Measurements from ENCODE around the gene CECR2.

Gene CECR2

DNA sequence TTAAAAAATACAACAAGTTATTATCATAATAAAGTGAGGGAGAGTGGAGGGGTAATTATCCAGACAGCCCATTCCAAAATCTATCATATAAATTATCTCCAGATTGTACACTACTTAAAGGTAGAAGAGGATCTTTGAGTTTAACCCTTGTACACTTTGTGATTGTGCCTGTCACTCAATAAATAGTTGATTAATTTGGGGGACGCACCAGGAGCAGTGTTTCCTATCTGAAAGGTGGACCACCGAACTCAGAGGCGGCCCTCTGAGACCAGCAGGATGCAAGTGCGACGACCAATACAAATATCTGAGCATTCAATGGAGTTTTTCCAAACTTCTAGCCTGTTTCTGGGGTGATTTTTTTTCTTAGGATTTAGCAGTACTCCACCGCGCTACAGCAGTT, 1.1 kb upstream of the CECR2 start:
- DNase-seq (ENCODE audit: low read depth in 2 of 2): no peak

DNA sequence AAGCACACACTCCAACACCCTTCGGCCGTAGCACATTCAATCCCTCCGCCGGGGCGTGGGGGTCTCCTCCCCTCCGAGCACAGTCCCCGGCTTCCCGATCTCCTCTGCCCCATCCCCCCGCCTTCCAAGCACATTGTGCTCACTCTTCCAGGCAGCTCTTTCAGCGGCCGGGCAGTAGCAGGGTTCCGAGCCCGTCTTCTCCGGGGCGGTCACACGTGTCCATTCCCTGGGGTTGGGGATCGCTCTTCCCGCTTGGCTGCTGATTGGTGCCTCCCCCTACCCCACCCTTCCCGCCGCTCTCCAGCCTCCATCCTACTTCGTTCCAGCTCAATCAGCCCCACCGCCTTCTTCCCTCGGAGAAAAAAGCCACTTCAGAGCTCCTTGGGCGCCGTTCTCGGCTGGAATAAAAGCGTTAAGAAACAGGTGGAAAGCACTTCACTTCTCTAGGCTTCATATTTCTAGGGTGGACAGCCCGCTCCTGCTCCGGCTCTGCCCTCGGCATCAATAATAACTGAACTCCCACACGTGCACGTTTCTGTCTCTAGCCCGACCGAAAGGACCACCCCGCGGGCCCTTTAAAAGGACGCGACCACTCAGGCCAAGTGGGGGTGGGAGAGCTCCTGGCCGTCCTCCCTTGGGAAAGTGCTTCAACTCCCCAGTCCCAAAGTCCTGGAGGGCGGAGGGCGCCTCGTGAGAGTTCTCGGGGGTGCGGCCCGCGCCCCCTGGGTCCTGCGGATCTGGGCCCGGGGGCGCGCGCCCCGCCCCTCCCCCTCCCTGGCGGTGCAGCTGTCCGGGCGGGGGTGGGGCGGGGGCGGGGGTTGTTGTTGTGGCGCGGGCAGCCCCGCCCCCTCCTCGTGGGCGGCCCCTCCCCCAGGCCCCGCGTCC, 464 bp upstream of the CECR2 start:
- no peak for DNase-seq (ENCODE audit: low read depth in 2 of 2)

DNA sequence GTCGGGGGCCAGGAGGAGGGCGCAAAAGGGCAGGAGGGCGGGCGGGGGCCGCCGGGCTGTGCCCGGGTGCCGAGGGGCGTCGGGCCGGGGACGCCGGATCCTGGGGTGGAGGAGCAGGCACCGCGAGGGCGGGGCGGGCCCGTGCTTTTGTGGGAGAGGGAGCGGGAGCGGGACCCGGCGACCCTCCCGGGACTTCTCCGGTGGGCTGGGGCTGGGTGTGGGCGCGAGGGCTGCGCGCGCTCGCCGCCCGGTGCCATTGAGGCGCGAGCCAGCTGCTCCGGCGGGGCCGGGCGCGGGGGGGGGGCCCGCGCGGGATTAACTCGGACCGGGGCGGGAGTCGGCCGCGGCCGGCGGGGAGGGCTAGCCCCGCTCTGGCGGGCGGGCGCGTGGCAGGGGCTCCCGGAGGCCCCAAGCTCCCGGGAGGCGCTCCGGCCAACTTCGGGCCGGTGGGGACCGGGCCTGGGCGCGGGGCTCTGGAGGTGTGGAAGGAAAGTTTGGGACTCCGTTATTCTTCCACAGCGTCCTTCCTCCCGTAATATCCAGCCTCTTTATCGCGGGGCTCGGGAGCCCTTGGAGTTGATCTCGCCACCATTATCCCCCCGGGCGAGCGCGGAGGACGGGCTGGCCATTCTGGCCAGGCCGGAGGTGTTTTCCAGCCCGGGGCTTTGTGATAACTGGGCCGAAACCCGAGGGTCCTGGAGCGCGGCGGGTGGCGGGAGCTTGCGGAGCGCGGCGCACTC, 936 bp downstream of the CECR2 start:
- no peak for DNase-seq (ENCODE audit: low read depth in 2 of 2)

DNA sequence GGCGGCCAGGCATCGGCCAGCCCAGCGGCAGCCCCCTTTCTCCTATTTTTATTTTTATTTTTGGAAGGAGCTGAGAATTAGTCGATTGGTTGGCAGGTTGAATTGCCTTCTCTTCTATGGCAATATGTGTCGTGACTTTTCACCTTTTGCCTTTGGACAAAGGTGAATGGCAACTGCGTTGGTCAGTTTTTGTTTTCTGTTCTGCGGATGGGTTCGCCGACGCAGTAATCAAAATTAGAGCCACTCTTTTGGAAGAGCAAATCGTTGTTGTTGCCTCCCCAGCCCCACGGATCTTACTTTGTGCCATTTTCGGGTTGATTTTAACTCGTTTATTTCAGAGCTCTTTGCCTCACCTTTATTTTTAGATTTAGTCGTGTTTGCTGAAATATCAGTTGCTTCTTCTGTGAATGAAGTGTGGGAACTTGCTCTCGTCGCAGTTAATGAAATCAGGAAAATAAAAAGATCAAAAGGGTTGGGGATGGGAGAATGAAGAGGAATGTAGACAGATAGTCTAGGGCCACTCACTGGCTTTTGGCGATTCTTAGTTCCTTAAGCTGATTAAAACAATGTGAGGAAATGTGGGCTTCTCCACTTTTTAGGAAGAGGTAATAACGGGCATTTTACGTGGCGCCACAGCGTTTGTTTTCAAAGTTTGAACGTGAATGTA, 1.6 kb downstream of the CECR2 start:
- DNase-seq (ENCODE audit: low read depth in 2 of 2): no peak

DNA sequence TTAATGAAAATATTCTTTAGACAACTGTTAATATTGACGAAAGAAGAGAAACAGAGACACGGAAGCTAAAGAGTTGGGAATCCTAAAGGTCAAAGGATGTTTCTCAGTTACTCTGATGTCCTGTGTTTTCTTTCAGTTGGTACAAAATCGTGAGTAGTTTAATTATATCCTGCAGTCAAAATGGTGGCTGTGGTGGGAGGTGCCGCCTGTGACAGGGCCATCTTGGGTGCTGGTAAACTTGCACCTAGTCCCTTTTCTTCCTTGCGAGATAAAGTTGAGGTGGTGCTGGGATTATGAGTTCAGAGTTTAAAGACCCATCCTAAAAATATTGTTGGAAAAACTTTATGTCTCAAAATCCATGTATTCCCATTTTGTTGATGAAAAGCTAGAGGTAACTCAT, 2.2 kb downstream of the CECR2 start:
- no peak for DNase-seq (ENCODE audit: low read depth in 2 of 2)

DNA sequence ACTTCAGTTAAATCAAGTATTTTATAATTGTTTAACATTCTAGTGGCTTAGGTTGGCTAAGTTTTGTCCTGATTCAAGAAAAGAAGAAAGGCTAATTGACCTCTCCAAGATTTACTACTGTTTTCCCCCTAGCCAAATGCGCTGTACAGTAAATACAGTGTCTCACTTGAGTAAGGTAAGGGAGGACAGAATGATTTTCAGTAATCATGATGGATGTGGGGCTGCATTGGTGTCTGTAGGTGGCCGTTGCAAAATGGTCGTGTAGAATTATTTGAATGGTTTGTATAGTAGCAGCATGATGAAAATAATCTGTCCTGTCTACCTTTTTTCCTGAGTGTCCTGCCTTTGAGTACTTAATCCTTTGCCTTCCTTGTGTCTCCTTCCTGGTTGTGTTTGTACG, 4.6 kb downstream of the CECR2 start:
- no peak for DNase-seq (ENCODE audit: low read depth in 2 of 2)

DNA sequence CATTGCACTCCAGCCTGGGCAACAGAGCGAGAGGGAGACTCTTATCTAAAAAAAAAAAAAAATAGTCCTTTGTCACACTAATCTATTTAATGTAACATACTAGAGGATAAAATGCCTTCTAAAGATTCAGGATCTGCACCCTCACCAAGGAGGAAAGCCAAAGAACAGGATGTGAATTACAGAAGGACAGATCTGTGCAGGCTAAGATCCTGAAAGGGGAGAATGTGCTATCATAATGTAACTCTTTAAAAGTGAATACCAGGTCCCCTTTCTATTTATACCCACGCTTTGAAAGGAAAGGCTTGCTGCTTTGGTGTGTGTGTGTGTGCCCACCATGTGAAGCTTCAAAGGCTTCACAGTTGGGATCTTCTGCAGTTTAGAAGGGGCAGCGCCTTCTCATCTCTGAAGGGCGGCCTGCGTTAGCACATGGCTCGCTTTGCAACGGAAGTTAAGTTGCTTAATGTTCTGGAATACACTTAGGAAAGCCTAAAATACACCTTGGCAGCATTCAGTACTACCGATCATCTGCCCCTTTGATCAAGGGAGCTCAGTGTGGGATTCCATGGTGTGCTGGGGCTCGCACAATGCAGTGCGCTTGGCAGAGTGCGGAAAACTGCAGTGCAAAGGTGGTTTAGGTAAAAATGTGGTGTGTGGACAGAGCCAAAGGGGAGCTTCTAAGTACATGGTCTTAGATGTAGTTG, 6.8 kb downstream of the CECR2 start:
- no peak for DNase-seq (ENCODE audit: low read depth in 2 of 2)

DNA sequence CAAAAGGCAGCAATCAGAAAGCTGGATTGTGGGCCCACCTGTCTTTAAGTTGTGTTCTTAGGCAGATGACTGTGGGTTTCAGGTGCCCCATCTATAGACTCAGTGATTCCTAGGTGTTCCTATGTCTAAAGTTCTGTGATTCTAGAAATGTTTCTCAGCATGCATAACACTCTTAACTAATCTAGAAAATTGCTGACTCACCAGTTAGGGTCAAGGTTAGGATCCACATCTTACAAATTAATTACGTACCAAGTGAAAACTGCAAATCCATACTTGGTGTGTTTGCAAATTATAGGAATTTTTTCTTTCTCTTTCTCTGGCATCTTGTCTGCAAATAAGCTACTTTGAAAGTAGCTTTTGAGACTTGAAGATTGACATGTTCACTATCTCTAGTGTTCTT, 7.7 kb downstream of the CECR2 start:
- DNase-seq (ENCODE audit: low read depth in 2 of 2): no peak

DNA sequence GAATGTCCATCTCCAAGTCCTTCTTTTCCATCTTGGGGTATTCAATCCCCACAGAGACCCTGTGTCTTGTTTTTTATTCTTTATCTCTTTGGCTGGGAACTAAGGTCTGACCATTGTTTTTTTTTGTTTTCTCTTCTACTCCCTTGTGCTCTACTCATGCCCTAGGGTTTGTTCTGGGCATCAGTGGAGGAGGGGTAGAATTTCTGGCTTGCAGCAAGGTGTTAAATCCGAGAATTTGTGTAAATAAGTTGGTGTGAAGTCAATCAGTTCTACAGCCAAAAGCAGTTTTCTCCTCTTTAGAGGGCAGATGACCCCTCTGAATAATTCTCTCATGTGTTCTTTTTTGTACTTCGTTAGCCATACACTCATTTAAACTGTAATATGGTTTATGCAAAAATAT, 10.7 kb downstream of the CECR2 start:
- no peak for DNase-seq (ENCODE audit: low read depth in 2 of 2)

DNA sequence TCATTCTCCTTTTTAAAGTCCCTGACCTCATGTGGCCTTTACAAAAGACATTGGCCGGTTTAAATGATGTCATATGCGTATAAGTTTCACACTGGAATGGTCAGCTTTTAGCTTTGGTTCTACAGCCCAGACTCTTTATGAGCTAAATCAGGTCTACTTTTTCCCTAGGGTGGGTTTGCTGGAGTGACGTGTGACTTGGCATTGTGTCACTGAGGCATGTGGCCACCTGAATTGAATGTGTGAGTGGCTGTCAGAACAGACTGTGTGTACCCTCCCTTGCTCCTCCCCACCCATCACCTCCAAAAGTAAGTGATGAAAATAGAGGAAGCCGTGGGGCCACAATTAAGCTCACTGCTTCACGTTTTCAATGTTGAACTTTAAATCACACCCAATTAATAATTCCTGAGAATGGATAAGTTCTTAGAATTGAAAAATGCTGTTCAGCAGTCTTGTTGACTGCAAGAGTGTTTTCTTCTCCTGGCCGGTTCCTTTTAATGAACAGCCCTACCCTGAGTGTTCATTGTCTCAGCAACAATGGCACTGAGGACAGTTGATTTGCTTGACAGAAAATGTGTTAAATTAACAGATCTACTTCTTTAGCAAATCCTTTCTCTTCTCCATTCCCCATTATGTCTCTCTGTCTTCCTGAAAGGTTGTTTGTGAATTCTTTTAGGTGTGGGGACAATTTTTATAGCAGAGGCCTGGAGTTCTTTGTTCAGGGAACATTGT, 11.3 kb downstream of the CECR2 start:
- no peak for DNase-seq (ENCODE audit: low read depth in 2 of 2)

DNA sequence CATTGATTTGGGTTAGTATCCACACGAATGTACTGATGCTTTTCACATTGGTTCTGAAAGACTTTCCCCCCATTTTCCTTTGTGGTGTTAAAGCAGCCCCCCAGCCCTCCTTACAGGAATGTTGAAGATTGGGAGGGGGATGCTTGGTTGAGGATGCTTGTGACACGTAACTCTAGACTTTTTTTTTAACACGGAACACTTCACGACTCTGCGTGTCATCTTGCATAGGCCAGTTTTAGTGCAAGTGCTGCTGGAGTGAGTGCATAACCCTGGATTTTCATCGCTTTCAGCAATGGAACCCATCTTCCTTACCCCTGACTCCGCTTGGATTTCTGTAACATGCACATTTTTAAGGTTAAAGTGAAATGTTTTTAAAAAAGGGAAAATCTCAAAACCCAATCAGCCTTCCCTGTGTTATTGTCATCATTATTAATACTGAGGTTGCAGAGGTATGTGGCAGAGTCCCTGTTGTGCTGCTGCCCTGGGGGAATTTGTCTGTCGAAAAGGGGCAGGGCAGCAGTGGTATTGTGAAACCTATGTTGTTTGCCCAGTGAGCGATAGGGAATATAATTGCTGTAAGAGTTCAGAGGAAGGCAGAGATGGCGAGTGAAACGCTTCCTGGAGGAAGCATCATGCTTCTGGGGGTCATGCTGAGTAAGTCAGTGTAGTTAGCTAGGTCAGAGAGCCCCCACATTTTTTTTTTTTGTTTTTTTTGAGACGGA, 12.1 kb downstream of the CECR2 start:
- no peak for DNase-seq (ENCODE audit: low read depth in 2 of 2)

DNA sequence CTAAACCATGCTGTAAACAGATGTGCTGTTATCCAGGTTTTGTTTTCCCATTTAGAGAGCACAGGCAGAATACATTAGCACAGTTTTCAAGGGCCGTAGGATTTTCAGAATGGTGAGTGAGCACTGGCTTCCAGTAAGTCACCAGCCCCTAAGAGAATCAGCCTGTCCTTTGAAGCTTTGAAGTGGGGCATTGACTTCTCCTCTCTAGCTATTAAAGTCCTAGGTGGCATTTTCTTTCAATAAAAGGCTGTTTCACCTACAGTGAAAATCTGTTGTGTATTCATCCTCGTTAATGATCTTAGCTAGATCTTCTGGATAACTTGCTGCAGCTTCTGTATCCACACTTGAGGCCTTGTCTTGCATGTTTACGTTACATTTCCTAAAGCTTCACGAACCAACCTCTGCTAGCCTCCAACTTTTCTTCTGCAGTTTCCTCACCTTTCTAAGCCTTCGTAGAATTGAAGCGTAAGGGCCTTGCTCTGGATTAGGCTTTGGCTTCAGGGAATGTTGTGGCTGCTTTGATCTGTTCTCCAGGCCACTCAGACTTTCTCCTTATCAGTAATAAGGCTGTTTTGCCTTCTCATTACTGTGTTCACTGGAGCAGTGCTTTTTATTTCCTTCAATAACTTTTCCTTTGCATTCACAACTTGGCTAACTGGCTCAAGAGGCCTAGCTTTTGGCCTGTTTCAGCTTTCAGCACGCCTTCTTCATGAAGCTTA, 15.5 kb downstream of the CECR2 start:
- DNase-seq (ENCODE audit: low read depth in 2 of 2): no peak

DNA sequence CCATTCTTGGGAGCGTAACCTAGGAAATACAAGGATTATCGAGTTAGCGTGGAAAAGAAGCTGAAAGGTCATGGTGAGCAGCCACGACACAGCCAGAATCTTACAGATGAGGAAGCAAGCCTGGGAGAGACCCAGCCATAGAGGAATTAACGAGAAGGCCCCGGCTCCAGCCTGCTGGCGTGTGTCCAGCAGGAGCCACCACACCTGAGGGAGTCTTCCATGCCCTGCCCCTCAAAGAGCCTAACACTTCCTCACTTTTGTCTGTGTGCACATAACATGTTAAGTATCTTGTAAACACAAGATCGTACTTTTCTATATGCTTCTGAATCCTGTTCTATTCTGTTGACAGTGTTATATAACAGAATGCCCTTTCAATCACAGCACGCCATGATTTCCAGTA, 18.1 kb downstream of the CECR2 start:
- no peak for DNase-seq (ENCODE audit: low read depth in 2 of 2)

DNA sequence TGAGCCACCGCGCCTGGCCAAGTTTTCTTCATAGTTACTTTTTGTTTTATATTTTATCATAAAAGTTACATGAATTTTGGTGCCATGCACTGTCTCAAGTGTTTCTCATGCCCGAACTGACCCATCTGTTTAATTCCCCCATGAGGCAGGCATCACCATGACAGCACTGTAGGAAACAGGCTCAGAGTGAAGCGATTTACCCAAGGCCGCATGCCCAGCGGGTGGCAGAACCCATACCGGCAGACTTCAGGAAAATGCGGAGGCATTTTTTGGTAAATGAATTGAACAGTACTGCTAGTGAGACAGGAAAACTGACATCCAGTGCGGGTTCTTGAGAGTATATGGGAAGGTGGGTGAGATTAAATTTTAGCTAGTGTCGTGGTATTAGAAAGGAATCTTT, 19.0 kb downstream of the CECR2 start:
- no peak for DNase-seq (ENCODE audit: low read depth in 2 of 2)

DNA sequence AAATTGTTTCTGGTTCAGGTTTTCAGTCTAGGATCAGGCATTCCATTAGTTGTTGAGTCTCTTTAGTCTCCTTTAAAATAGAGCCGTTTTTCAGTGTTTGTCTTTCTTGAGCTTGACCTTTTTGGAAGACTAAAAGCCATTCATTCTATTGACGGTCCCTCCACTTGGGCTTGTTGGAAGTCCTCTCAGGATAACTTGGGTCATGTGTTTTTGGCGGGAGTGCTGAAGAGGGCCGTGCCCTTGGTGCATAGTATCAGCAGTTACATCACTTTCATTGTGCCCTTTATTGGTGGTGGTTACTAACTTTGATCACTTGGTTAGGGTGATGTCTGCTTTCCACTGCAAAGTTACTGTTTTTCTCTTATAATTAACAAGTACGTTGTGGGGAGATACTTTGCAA, 20.8 kb downstream of the CECR2 start:
- DNase-seq (ENCODE audit: low read depth in 2 of 2): no peak

DNA sequence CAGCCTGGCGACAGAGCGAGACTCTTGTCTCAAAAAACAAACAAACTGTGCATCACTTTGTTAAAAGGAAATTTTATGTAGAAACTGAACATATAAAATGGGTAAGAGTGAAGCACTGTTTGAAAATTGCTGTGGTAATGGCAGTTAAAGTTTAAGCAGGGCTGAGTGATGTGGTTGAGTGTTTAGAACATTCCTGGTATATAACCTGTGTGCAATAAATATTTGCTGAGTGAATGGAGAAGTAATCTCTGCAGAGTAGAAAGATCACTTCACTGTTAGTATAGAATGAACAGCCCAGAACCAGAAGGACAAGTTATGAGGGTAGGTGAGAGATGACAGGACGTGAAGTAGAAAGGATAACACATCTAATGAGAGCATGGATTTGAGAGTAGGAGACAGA, 27.3 kb downstream of the CECR2 start:
- no peak for DNase-seq (ENCODE audit: low read depth in 2 of 2)

DNA sequence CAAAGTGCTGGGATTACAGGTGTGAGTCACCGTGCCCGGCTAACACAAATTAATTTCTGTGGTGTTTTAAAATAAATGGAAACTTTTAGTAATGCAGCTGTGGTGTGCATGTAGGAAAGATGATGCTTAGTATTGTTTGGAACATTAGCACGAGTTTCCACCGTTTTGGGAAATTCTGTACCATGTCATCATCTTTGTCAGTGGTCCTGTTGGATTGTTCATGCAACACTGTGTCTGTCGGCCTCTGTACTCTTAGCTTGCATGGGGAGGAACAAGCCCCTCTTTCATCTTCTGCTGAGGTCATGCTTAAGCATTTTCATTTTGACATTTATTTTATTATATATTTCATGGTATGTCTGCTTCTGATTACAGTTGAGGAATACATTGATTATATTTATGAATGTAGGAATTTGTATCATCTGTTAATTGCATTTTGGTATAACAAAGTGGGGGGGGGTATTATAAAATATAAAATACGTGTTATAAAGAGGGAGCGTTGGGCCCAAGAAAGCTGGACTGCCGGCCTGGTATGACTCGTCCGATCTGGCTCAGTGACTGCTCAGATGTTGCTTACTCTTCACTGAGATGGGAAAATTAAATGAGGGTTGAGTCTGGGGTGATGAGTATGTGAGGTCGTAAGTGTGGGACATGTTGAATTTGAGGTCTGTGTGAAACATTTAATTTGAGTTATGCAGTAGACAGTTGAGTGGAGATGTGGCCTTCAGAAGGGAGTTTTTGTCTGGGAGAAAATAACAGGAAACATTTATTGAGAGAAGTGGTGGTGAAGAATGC, 28.7 kb downstream of the CECR2 start:
- no peak for DNase-seq (ENCODE audit: low read depth in 2 of 2)

DNA sequence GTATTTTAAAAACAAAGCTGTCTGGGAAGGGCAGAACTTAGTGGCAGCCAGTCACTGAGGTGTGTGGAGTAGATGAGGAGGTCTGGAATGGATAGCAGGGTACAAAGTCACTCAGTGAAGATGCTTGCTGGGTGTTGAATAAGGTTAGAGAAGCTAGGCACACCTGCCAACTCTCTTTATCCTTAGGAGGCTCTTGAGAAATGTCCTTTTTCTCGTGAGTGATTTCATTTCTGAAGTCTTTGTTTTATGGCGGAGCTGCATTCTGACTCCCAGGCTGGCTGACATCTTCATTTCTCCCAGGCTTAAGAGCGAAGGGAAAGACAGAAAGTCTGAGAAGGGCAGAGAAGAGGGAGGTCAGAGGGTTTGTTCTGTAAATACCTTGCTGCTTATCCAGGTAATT, 31.0 kb downstream of the CECR2 start:
- DNase-seq (ENCODE audit: low read depth in 2 of 2): no peak

DNA sequence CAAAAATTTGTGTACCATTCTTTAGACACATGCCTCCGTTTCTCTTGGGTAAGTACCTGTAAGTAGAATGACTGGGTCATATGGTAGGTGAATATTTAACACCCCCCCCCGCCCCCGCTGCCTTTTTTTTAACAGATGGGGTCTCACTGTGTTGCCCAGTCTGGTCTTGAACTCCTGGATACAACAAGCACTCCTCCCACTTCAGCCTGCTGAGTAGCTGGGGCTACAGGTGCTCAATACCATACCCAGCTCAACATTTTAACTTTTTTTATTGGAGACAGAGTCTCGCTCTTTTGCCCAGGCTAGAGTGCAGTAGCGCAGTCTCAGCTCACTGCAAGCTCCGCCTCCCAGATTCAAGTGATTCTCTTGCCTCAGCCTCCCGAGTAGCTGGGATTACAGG, 32.5 kb downstream of the CECR2 start:
- no peak for DNase-seq (ENCODE audit: low read depth in 2 of 2)

Measured in stimulated activated CD8-positive, alpha-beta memory T cell treated with anti-CD3 and anti-CD28 coated beads, Interleukin-15, amount 100 ng/mL, for 4 hours (primary cell).